GM12878 (cell line): ENCODE results near the gene TLL2. TPM values are rescaled to one million over a fixed set of nuclear protein-coding genes. Genes with fewer than 3 reads are reported as not detected.
"Not testable (repeated sequence)": the region's sequence is repeated elsewhere in the genome, so short reads cannot be mapped to it uniquely, and the experiment has no call there.

Source experiments
- ATAC-seq: fragments of 200-7000 bp; cut with Tn5 transposase; 3 replicates; pipeline ENCODE4 v1.9.1; 2020; ENCODE audit warnings: mild to moderate bottlenecking, moderate library complexity
- BruUV-seq: library from RNA; stranded (reverse); fragments of 400-500 nt; replicated peaks from 2 replicates; lab custom pipeline; 2021; lab: Mats Ljungman, UMichigan
- CTCF ChIA-PET: fragments of 300-600 bp; sonication (Branson Sonifier 250); formaldehyde crosslinking; extraction: SDS; loops from one replicate; lab custom pipeline; 2021; ENCODE audit warnings: inconsistent platforms; lab: Yijun Ruan, JAX
- POLR2A ChIA-PET: fragments of 350-600 bp; formaldehyde crosslinking; extraction: SDS; loops from one replicate; lab custom pipeline; 2021; ENCODE audit warnings: inconsistent platforms; lab: Charles Lee
- RAD21 ChIA-PET: fragments of 300-600 bp; sonication (Branson Sonifier 250); formaldehyde crosslinking; loops from one replicate; lab custom pipeline; 2023; ENCODE audit warnings: antibody characterized with exemption; ENCODE audit not compliant: unreplicated experiment; lab: Charles Lee
- SMC1A ChIA-PET: fragments of 300-600 bp; sonication (Branson Sonifier 250); formaldehyde crosslinking; loops from one replicate; lab custom pipeline; 2023; ENCODE audit not compliant: unreplicated experiment, uncharacterized antibody; lab: Charles Lee
- DNase-seq: peaks from one replicate; pipeline ENCODE4 v3.0.0-alpha.2; 2011; ENCODE audit warnings: low read depth, low spot score
- FAIRE-seq: peaks from 3 replicates; lab custom pipeline; 2011; peaks lifted over from hg19 to GRCh38; lab: Jason Lieb, UNC
- H2AFZ ChIP-seq: 2 replicates; pipeline ENCODE4 v1.6.0; 2011; ENCODE audit warnings: low read depth, low read length, control low read depth; ENCODE audit not compliant: control insufficient read depth
- H3K27ac ChIP-seq: 2 replicates; pipeline ENCODE4 v1.5.1; 2011; ENCODE audit warnings: control low read depth; ENCODE audit not compliant: control insufficient read depth, insufficient read depth
- H3K27me3 ChIP-seq, 2 experiments: replicated peaks in 1 of 2; 2 replicates each; pipeline versions ENCODE4 v1.6.0 to v1.6.1; 2011; ENCODE audit warnings: low read length in 1 of 2; ENCODE audit not compliant: control insufficient read depth in 2 of 2, insufficient read depth in 2 of 2
- H3K36me3 ChIP-seq, 2 experiments: 2 replicates each; pipeline ENCODE4 v1.5.1; 2011; ENCODE audit warnings: low read length in 1 of 2; ENCODE audit not compliant: control insufficient read depth in 2 of 2, insufficient read depth in 2 of 2
- H3K4me1 ChIP-seq: 2 replicates; pipeline ENCODE4 v1.6.1; 2011; ENCODE audit warnings: mild to moderate bottlenecking, low read length, moderate library complexity, mixed read lengths; ENCODE audit not compliant: control insufficient read depth, insufficient read depth
- H3K4me2 ChIP-seq: 2 replicates; pipeline ENCODE4 v1.6.0; 2011; ENCODE audit warnings: control low read depth; ENCODE audit not compliant: control insufficient read depth, insufficient read depth
- H3K4me3 ChIP-seq: fragments of 200-600 bp; sonication (generic); 2 replicates; pipeline ENCODE4 v1.5.1; 2016
- H3K79me2 ChIP-seq: 2 replicates; pipeline ENCODE4 v1.6.0; 2011; ENCODE audit warnings: low read length; ENCODE audit not compliant: control insufficient read depth, insufficient read depth
- H3K9ac ChIP-seq: 2 replicates; pipeline ENCODE4 v1.8.0; 2011; ENCODE audit warnings: low read length, control low read depth, mixed read lengths; ENCODE audit not compliant: control insufficient read depth, insufficient read depth
- H3K9me3 ChIP-seq: replicated peaks from 3 replicates; pipeline ENCODE4 v1.5.1; 2011; ENCODE audit warnings: mild to moderate bottlenecking, low read length; ENCODE audit not compliant: control insufficient read depth, insufficient read depth
- H4K20me1 ChIP-seq: 2 replicates; pipeline ENCODE4 v1.6.0; 2011; ENCODE audit not compliant: control insufficient read depth, insufficient read depth
- ASH2L ChIP-seq: fragments of 300-600, 200-600 bp; sonication (generic); IDR thresholded peaks from 2 replicates; pipeline ENCODE4 v1.6.1; 2017; ENCODE audit warnings: low read depth, mild to moderate bottlenecking, borderline replicate concordance
- CREB1 ChIP-seq: IDR thresholded peaks from 2 replicates; pipeline ENCODE4 v1.6.1; 2012; ENCODE audit warnings: low read depth, mild to moderate bottlenecking, inconsistent platforms
- EGR1 ChIP-seq, 2 experiments: IDR thresholded peaks; 1 replicate in 1 of 2; 2 replicates in 1 of 2; pipeline ENCODE4 v1.6.1; 2011 to 2012; ENCODE audit warnings: low read depth in 2 of 2, low read length in 2 of 2, borderline replicate concordance in 1 of 2, mild to moderate bottlenecking in 1 of 2, moderate library complexity in 1 of 2
- FOS ChIP-seq: IDR thresholded peaks from 3 replicates; pipeline ENCODE4 v1.6.1; 2011; ENCODE audit warnings: borderline replicate concordance; ENCODE audit not compliant: insufficient read length; ENCODE audit errors: extremely low read depth
- GABPA ChIP-seq: IDR thresholded peaks from 2 replicates; pipeline ENCODE4 v1.6.1; 2014; ENCODE audit warnings: antibody characterized with exemption, low read depth, mild to moderate bottlenecking, inconsistent platforms
- MEF2B ChIP-seq: fragments of 450-650 bp; IDR thresholded peaks from 2 replicates; pipeline ENCODE4 v1.6.1; 2018; ENCODE audit warnings: mild to moderate bottlenecking, moderate library complexity; ENCODE audit not compliant: partially characterized antibody, poor library complexity, severe bottlenecking
- NR2C2 ChIP-seq: IDR thresholded peaks from 2 replicates; pipeline ENCODE4 v1.6.1; 2011; ENCODE audit warnings: borderline replicate concordance, low read depth; ENCODE audit not compliant: control insufficient read depth, insufficient read length
- POLR2AphosphoS2 ChIP-seq: IDR thresholded peaks from 2 replicates; pipeline ENCODE4 v1.6.1; 2011; ENCODE audit warnings: low read depth, mild to moderate bottlenecking, low read length, improper control_type of control experiment, moderate library complexity
- RB1 ChIP-seq: fragments of 450-650 bp; formaldehyde crosslinking; IDR thresholded peaks from 2 replicates; pipeline ENCODE4 v1.6.1; 2017; ENCODE audit warnings: mild to moderate bottlenecking, borderline replicate concordance
- SPI1 ChIP-seq: IDR thresholded peaks from 2 replicates; pipeline ENCODE4 v1.6.1; 2011; ENCODE audit warnings: low read depth, mild to moderate bottlenecking, low read length, moderate library complexity, borderline replicate concordance; ENCODE audit not compliant: insufficient read depth
- TAF1 ChIP-seq: IDR thresholded peaks from 2 replicates; pipeline ENCODE4 v1.6.1; 2011; ENCODE audit warnings: mild to moderate bottlenecking, low read depth, low read length, borderline replicate concordance
- ZNF207 ChIP-seq: fragments of 450-650 bp; IDR thresholded peaks from 2 replicates; pipeline ENCODE4 v1.6.1; 2014; ENCODE audit warnings: antibody characterized with exemption, mild to moderate bottlenecking, borderline replicate concordance
- WGBS: methylation state at CpG from one replicate; pipeline ENCODE4 v1.1.6; 2016; ENCODE audit warnings: low lambda C conversion rate; ENCODE audit not compliant: insufficient replicate concordance, insufficient coverage; ENCODE audit errors: missing lambda C conversion rate; 5-methylcytosine and 5-hydroxymethylcytosine counted together
- in situ Hi-C: fragments of 300-500 bp; cut with MboI; formaldehyde crosslinking; loops from 9 replicates; pipeline ENCODE4 v1.14.3; 2018; ENCODE audit warnings: mixed read lengths
- intact Hi-C: fragments of 100-400 bp; cut with micrococcal nuclease; formaldehyde crosslinking; loops from one replicate; pipeline ENCODE4 v1.14.2; 2022; ENCODE audit not compliant: unreplicated experiment
- polyA plus RNA-seq, 11 experiments: library from polyadenylated mRNA; depleted of rRNA in 4 of 11; unstranded in 6 of 11; stranded (reverse) in 5 of 11; fragments of >200 nt; fragmentation: Nextera tagmentation in 4 of 11; fragmentation: Illumina TruSeq in 1 of 11; extraction: Ambion mirVana in 4 of 11; extraction: Trizol in 1 of 11; gene quantifications; 1 replicate in 1 of 11; 2 replicates in 10 of 11; pipeline versions ENCODE4 v1.2.1 to v1.2.3, GENCODE V29; 2011 to 2016; ENCODE audit warnings: inconsistent platforms in 2 of 11, missing spikeins in 2 of 11, low read depth in 1 of 11
- total RNA-seq, 4 experiments: library from RNA; depleted of rRNA in 3 of 4; stranded (reverse); fragments of >200 nt in 3 of 4; fragmentation: Illumina TruSeq in 1 of 4; extraction: Trizol in 1 of 4; gene quantifications; 2 replicates each; pipeline versions ENCODE4 v1.2.1 to v1.2.3, GENCODE V29; 2013 to 2021
- TF ChIP-seq, protein P1 (sequence below): IDR thresholded peaks from 2 replicates; pipeline ENCODE4 v1.6.1; 2011; ENCODE audit warnings: borderline replicate concordance, low read depth, mild to moderate bottlenecking, moderate library complexity, low read length; ENCODE audit not compliant: insufficient read depth, poor library complexity, severe bottlenecking

The TLL2 gene
- total and polyA plus RNA-seq, 10 of the 15 experiments (the other 5 are each of a cell fraction or from before 2014, with no cell fraction given): 0.02 to 2.1 (median 0.52) TPM

DNA sequence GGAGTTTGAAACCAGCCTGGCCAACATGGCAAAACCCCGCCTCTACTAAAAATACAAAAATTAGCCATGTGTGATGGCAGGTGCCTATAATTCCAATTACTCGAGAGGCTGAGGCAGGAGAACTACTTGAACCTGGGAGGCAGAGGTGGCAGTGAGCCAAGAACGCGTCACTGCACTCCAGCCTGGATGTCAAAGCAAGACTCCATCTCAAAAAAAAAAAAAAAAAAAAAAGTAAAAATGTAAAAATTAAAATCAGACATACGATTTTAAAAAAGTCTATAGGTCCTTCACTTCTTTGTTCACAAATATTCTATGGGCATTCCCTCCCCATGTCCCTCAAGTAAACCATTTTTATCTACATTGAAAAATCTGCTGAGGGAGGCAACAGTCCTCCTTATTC is 34.9 kb upstream of the TLL2 start:
- H2AFZ ChIP-seq: no peak overlapping the region
- no peak for ATAC-seq
- H3K4me1 ChIP-seq: no peaks in the 10 kb centered on the region
- no peak overlapping the region for H3K4me2 ChIP-seq
- BruUV-seq: no TSS peak
- H3K79me2 ChIP-seq: no peaks in the 10 kb centered on the region
- no peaks in the 10 kb centered on the region for H3K27me3 ChIP-seq
- TF ChIP-seq SPI1 (no peak), ASH2L (no peak), MEF2B (no peak), FOS (no peak), EGR1 (IDR thresholded peaks at IDR 0.05; ENCODE audit: borderline replicate concordance in 1 of 2, low read depth in 2 of 2, low read length in 2 of 2) (no peak), RB1 (no peak), NR2C2 (no peak), POLR2AphosphoS2 (no peak), ZNF207 (no peak), CREB1 (no peak), GABPA (no peak), TAF1 (no peak)
- TF ChIP-seq, protein P1, sequence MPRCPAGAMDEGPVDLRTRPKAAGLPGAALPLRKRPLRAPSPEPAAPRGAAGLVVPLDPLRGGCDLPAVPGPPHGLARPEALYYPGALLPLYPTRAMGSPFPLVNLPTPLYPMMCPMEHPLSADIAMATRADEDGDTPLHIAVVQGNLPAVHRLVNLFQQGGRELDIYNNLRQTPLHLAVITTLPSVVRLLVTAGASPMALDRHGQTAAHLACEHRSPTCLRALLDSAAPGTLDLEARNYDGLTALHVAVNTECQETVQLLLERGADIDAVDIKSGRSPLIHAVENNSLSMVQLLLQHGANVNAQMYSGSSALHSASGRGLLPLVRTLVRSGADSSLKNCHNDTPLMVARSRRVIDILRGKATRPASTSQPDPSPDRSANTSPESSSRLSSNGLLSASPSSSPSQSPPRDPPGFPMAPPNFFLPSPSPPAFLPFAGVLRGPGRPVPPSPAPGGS: no peak
- TF ChIP-seq, all 136 proteins: peak for 0
- in situ Hi-C loops: no loop called here
- Histone ChIP-seq H3K36me3 (peaks cover 4 to 13% of the 10 kb centered on the region in 2 experiments), H3K9ac (no peak overlapping the region), H3K4me3 (no peak overlapping the region), H3K9me3 (no peaks in the 10 kb centered on the region), H3K27ac (no peak overlapping the region), H4K20me1 (no peaks in the 10 kb centered on the region)
- intact Hi-C loops: no loop called here
- RAD21 ChIA-PET: no interaction called here
- no peak for FAIRE-seq
- SMC1A ChIA-PET: no interaction called here
- CTCF ChIA-PET: interaction anchor here (1.0 to 1.4 kb wide), 2 partner anchors 36 to 178 kb away, joined by 3 to 4 read pairs; no protein-coding TSS in a partner anchor
- no peak for DNase-seq
- WGBS: 100% methylated on average over 3 of the region's 5 CpGs
- POLR2A ChIA-PET: no interaction called here

DNA sequence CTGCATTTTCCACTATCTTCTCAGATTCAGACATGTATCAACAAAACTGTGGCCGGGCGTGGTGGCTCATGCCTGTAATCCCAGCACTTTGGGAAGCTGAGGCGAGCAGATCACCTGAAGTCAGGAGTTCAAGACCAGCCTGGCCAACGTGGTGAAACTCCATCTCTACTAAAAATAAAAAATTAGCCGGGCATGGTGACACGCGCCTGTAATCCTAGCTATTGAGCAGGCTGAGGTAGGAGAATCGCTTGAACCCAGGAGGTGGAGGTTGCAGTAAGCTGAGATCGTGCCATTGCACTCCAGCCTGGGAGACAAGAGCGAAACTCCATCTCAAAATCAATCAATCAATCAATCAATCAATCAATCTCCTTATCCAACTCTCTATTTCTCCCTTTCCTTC is 31.8 kb upstream of the TLL2 start:
- DNase-seq, ATAC-seq, H2AFZ ChIP-seq, in situ Hi-C loops, H4K20me1 ChIP-seq, H3K79me2 ChIP-seq, BruUV-seq, H3K9ac ChIP-seq, FAIRE-seq, H3K9me3 ChIP-seq, H3K4me1 ChIP-seq, H3K4me3 ChIP-seq, RAD21 ChIA-PET, H3K4me2 ChIP-seq, H3K27ac ChIP-seq, H3K27me3 ChIP-seq, intact Hi-C loops: not testable (repeated sequence)
- POLR2A ChIA-PET: interaction anchor here (0.6 kb wide), 1 partner anchor 952 kb away, joined by 4 read pairs; no protein-coding TSS in a partner anchor
- SMC1A ChIA-PET: interaction anchor here (1.5 kb wide), 2 partner anchors 12 to 149 kb away, joined by 4 to 11 read pairs; no protein-coding TSS in a partner anchor
- CTCF ChIA-PET: interaction anchor here (0.6 to 1.6 kb wide), 3 partner anchors 12 to 36 kb away, joined by 3 to 7 read pairs (median 3); no protein-coding TSS in a partner anchor
- peaks cover 2 to 13% of the 10 kb centered on the region in 2 experiments for H3K36me3 ChIP-seq
- WGBS: 96% methylated on average over 10 of the region's 10 CpGs
